ENCODE measurements around the gene NDUFA8.

Gene NDUFA8

DNA sequence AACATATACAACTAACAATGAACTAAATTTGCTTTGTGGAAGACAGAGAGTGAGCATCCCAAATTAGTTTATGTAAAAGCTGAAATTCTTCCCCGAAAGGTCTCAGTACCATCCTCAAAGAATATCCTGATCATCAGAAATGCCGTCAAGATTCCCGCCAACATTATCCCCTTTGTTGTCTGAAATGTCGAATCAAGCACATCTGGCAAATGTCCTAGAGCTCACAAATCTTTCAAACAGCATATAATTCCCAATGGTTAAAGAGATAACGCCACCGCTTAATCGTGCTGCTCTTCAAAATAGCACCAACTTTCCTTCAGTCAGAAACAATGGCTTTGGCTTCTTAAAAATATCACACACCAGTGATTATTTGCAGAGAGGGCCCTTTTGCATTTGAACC lies 23.9 kb upstream of the NDUFA8 start:
- no peak for DNase-seq

DNA sequence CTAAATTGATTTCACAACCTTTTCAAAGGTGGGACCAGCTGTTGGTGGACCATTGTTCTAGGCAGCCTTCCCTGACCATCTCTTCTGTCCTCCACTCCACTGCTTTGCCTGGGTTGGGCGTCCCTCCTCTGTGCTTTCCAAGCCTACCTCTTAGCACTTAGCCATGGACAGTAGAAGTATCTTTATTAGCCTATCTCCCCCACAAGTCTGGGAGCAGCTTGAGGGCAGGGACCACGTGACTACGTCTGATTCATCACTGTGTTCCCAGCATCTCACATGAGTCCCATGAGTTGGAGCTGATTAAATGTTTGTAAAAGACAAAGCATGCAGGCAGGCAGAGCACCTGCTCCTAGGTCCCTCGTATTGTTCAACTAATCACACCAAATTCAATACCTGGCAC lies 21.1 kb upstream of the NDUFA8 start:
- no peak for DNase-seq

DNA sequence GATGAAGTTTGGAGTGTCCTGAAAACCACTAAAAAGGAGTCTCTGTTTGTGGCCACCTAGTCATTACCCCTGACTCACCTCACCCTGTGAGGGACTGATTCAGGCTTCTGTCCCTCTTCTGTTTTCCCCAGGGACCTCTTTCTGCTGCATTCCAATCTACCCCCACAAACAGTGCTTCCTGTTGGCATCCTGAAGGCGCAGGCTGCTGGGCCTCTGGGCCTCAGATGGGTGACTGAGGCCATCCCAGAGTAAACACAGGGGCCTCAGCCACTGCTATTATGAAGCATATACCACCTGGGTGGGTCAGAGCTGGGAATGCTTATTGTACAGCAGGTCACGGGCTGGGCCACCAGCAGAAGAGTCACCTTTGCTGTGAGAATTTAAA lies 20.1 kb upstream of the NDUFA8 start:
- no peak for DNase-seq

DNA sequence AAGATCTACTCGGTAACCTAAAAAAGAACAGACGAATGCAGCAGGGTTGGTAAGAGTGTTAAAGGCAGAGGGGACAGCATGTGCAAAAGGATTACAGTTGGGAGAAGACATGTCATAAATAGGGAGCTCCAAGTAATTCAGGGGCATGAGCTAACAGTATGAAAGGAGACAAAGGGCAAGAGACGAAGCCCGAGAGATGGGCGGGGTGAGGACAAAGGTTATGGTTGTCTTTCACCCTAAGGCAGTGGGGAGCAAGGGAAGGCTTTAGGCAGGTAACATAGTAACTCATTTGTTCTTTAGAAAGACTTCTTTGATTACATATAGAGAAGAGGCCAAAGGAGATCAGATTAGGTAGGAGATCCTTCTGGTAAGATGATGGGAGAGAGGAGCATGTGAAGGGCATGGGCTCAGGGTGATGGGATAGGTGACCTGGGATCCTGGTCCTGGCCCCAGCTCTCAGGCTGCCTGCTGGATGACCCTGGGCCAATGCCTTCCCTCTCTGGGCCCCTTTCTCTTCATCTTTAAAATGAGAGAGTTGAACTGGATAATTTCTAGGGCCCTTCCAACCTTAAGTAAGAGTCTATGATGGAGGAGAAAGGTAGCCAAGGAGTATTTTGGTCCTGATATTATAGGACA lies 19.6 kb upstream of the NDUFA8 start:
- DNase-seq: no peak

DNA sequence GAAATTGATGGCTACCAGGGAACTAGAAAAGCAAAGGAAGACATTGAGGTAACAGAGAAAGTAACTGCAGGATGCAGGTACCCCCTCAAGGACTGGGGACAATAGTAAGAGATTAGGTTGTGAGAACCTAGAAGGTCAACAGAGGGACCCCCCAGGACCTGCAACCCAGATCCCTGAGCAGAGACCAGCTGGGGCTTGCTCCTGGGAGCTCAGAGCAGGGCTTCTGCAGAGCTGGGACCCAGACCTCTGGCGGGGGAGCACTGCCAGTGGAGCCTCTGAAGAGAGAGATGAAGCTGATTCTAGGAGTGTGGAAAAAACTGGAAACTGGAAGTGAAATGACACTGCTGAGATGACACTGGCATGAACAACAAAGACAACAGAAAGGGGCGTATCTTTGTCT lies 17.3 kb upstream of the NDUFA8 start:
- no peak for DNase-seq

DNA sequence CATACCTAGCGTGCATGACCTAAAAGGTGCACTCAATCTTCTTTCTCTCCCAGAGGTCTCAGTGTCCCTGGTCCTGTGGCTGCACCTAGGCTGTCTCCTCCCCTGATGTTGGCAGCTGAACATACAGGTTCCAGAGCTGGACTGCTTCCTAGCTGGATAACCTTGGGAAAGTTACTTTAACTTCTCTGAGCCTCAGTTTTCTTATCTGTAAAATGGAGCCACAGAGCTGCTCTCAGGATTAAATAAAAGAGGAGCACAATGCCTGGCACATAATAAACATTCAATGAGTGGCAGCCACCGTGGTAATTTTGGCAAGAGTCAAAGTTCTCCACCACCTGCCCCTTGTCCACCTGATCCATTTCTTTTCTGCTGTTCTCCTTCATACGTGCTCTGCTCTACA lies 14.1 kb upstream of the NDUFA8 start:
- DNase-seq: no peak

DNA sequence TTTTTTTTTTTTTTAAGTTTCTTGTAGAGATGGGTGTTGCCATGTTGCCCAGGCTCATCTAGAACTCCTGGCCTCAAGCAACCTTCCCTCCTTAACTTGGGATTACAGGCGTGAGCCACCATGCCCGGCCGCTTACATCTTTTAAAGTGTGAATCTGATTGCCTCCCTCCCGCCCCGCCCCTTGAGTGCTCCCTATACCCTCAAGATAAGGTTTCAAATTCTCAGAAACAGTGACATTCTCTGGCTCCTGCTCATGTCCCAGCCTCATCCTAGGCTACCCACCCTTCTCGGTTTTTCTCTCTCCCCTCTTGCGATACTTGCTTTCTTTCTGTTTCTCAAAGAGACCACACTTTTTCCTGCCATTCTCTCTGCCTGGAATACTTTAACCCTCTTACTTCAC lies 12.6 kb upstream of the NDUFA8 start:
- DNase-seq: no peak

DNA sequence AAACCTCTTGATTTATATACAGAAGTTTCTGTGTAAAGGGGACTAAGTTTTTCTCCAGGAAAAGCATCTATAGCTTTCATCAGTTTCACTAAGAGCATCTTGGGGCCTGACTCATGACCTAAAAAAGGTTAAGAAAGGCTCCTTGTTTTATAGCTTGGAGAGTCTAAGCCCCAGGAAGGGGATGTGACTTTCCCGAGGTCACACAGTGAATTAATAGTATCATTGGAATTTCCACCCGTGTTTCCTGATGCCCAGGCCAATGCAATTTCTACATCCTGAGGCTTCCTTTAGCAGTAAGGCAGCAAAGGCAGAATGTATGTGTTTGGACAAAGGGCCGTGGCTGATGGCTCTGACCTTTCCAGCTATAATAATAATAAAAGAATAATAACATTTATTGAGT lies 8.8 kb upstream of the NDUFA8 start:
- no peak for DNase-seq

DNA sequence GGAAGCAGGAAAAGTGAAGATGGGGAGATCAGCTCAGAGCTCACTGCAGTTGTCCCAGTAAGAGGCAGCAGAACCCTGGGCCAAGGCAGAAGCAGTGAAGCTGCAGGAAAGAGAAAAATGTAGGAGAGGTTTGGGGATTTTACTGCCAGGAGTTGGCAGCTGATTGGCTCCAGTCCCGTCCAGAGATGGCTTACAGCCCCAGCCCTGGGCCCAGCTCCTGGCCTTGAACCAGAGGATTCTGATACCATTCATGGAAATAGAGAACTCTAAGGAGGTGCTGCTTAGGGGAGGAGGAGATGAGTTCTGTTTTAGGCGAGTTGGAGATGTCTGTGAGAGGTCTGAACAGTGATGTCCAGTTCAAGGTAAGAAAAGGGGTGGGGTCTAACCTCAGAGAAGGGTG lies 4.7 kb upstream of the NDUFA8 start:
- DNase-seq: no peak

DNA sequence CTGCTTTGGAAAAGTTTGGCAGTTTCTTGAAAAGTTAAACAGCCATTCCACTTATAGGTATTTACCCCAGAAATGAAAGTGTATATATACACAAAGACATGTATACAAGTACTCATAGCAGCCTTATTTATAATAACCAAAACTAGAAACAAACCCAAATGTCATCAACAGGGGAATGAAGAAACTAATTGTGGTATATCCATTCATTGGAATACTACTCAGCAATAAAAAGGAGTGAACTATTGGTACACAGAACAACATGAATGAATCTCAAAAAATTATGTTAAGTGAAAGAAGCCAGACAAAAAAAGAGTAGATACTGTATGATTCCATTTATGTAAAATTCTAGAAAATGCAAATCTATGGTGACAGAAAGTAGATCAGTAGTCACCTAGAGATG lies 2.8 kb upstream of the NDUFA8 start:
- DNase-seq: no peak

DNA sequence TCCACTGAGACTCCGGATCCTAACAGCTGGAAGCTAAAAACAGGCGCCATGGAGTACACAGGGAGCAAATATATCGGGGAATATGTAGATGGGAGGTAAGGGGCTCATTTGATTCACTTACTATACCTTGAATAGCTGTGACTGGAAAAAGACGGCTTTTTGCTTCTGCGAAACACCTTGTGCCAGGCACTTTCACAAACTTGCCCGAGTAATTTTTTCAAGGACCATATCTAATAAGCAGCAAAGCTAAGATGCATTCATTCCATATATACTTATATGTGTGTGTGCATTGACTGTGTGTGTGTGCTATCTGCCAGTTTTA lies 307 bp upstream of the NDUFA8 start:
- no peak for DNase-seq

DNA sequence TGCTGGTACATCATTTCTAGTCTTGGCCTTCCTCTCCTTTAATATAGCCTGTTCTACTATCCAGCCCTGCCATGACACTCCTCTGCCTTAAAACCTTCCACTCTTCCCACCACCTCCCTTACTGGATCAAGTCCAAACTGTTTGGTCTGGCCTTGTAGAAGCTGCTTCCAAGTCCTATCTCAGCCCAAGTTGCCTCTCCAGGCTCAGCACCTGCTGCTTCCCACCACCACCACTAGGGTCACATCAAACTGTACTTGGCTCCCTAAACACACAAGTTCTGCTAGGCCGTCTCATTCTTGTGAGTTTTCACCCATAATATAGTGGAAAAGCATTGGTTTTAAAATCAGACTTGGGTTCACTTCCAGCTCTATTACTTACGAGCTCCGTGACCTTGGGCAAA lies 1.4 kb downstream of the NDUFA8 start:
- DNase-seq: peak; percentile 60

DNA sequence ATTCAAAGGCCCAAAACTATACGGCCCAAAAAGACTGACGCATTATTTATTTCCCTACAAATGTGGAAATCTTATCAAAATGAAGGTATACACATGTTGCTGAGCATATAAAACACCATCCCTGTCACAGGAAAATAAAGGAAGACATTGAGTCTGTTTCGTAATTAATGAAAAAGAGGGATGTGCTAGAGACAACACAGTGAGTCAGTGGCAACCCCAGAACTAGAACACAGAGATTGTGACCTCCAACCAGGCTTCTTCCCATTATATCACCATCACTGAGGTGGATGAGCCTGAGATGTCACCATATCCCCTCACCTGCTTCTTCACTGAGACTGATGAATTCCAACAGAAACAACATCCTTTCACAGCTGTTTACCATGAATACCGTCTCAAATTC lies 3.8 kb downstream of the NDUFA8 start:
- DNase-seq: no peak

DNA sequence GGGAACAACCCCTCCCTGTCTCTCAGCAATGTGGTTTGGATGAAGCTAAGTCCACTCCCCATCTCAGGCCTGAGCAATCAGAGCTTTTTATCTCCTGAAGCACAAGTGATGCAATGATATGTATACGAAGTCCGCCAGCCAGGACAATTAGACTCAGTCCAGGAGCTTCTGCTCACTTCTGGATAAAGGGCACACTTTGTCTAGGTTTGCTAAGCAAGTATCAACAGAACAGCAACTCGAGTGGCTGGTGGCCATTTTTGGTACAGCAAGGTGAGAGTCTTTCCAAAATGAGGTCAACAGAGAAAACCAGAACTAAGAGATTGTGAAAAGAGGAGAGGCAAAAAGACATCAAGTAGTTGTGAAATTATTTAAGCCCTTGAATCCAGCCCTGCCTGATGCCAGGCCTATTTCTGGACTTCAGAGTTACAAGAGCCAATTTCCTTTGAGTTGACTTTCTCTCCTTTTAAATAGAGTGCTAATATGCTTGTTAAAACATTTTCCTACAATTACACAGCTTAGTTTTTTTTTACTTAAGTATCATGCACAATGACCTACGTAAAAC lies 8.2 kb downstream of the NDUFA8 start:
- DNase-seq: no peak

DNA sequence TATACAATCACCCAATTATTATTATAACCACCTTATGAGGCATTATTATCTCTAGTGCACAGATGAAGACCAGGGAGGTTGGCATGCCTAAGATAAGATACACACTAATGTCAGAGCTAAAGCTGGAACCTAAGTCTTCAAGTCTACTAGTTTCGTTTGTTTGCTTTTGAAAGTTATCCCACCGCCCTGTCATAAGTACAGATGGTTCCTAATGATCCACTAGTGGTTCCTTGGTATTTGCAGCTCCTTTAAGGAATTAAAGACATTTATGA lies 14.1 kb downstream of the NDUFA8 start:
- DNase-seq: no peak

DNA sequence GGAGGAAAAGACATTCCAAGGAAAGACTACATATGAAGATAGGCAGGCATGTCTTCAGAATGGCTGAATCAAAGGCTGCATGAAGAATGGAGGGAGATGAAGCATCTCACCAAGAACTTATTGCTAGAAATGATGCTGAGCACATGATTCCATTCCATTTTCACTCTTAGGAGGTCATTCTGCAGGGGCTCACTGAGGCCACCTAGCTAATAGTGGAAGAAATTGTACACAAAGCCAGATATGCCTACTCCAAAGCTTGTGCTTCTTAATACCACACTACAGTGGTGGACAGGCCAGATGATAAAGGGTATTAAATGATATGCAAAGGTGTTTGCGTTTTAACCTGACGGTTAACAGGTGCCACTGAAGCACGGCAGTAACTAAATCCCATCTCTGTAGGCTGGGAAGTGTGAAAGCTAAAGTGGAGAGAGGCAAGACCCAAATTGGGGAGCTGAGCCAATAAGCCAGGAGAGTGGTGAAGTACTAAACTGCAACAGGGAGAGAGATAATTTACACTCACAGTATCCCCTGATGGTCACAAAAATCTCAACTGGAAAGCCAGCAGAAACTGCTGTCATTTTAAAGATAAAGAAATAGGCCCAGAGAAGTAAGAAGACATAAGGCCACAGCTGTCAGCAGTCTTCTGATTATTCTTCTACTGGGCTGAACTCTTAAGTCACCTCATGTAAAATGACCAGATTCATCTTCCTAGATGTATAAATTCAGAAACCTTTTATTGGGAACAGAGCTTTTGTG lies 14.6 kb downstream of the NDUFA8 start:
- no peak for DNase-seq

DNA sequence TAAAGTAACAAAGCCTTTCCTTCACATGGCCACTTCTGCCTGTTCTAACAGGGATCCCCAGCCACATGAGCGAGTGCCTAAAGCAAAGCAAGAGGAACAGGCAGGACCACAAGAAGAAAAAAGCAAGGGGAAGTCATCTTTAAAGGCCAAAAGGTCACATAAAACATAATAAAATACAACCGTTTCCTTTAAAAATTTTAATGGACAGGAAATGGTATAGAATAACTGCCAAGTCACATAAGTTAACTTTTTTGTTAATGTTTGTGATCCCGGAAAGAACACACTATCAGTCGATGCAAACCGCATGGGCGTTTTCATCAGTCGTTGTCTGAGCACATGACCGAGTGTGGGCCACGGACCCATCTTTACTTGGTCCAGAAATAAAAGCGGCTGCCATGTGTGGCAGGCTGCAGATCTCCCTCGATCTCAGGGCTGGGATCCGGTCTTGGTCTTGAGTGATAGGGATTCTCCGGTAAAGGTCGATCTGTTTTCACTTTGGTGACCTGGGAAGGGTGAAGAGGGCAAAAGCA lies 15.6 kb downstream of the NDUFA8 start:
- DNase-seq: no peak

DNA sequence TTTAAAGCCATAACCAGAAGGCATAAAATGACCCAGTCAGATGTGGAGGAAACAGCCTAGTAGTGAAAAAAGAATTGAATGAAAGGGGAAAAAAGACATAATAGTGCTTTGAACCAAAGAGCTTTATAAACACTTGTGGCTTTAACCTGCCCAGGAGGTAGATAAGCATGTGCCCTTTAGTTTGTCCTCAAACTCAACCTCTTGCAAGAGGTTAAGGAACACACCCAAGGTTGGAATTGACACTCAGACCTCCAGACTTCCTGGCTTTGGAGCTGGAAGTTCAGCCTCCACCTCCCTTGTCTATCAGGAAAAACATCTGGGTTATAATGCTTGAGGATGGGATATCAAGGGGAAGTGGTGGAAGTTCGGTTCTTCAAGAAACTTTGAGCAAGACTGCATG lies 16.3 kb downstream of the NDUFA8 start:
- DNase-seq: no peak

DNA sequence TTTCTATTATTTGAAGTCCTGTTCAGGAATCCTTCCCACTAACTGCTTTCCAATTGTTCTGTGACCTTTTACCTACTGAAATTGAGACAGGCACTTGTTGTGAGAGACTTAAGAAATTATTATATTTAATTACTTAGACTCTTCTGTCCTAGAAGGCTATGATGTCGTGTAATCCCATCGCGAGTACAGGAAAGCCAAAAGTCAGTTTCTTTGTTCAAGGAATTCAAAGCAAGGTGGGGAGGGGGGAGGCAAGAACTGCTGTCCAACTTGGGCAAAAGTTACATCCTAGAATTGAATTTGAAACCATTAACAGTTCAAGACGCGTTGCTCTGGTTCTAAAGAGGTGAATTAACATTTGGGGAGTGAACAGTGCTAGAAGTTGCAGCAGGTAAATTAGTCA lies 17.9 kb downstream of the NDUFA8 start:
- no peak for DNase-seq

DNA sequence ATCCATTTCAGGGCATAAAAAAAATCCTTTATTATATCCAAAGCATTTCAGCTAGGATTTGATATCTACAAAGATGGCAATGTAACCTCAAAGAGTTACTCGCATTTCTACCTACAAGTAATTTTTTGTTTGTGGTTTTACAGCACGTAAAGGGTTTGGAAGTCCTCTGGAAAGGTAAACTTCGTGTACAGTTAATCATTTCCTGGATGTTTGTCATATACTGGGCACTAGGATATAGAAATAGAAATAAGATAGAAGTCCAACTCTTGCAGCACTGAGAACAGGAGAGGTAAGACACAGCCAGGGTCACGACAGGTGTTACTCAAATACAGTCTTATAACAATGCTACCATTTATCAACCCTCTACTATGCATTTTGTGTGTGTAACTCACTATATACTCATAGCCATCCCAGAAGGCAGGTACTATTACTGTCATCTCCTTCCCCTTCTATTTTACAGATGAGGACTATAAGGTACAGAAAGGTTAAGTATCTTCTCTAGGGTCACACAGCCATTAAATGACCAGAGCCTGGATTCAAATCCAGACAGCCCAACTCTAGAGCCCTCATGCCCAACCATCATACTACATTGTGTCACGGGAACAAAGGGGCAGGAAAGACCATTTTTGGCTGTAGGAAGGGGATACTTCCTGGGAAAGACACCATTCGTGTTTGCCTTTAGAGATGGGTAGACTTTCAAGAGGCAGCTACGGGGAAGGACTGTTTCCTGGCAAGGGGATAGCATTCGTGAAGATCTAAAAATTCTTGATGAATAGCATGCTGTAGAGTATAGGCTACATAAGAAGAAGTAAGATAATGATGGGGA lies 19.0 kb downstream of the NDUFA8 start:
- DNase-seq: no peak

DNA sequence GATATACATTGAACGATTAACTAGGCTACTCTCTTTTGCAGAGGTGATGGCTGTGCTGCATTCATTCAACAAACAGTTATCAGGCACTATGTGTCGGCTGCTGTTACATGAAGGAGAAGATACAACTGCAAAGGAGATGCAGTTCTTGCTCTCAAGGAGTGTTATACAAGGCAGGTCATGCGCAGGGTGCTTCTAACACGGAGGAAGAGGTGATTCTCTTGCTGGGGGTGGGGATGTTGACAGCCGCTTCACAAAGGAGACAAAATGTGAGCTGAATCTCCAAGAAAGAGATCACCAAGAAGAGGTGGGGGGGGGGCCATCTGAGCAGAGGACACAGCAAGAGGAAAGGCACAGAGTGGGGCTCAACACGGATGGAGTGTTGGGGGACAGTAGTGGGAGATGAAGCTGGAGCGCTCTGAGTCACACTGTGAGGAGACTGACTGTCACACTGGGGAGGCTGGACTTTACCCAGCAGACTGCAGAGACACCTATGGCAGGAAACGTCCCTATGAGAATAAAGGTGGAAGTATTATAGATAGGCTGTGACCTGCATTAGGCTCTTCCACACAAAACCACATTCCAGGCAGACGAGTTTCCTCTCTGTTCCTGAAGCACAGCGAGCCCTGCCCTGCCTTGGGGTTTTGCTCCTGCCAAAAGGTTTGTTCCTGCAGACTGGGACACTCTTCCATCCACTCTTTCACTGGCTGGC lies 20.9 kb downstream of the NDUFA8 start:
- DNase-seq: no peak

DNA sequence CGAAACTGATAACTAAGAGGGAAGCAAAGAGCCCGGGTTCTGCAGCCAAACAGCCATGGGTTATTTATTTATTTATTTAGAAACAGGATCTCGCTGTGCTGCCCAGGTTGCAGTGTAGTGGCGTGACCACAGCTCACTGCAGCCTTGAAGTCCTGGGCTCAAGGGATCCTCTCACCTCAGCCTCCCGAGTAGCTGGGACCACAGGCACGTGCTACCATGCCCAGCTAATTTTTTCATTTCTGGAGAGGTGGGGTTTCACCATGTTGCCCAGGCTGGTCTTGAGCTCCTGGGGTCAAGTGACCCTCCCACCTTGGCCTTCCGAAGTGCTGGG lies 24.1 kb downstream of the NDUFA8 start:
- DNase-seq: no peak

DNA sequence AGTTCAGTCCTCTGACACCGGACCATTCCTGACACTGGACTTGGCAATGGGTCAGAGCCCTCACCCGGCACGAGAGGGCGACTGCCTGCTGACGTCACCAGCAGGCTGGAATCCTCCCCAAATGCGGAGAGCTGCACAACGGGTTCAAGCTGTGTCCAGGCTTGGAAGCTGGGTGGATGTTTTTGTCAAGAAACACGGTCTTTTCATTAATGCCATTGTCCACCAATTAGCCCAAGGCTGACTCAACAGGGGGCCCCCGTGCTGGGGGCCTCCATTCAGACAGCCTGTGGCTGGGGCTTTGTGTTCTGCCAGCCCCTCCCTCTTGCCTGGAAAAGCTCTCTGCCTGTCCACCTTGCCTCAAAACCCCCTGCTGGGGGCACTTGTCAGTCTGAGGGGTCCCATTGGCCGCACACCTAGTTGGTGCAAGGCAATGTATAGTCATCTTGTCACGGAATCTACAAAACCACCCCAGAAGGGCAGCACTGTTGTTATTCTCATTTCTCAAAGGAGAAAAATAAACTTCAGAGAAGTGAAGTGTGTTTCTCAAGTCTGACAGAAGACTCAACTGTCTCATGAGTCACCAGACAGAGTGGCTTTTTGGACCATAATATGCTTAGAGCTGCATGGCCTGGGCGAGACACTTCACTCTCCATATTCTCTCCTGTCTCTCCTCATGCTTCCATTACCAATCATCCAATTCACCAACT lies 24.6 kb downstream of the NDUFA8 start:
- DNase-seq: no peak

Data from NCI-H82 (cell line).